ENCODE data around the gene CHI3L1. TPM values are rescaled to one million over a fixed set of nuclear protein-coding genes. Genes with fewer than 3 reads are reported as not detected.

The CHI3L1 gene
- total RNA-seq, 1 experiment from 2014 or later: not detected

- no peaks in the 10 kb centered on the region for H3K23me2 ChIP-seq (ENCODE audit: insufficient read length, low read depth, low read length, poor library complexity, severe bottlenecking)
- H4K5ac ChIP-seq (ENCODE audit: insufficient read length, low read depth, low read length): no peak within 1 kb of the TSS
- no peak within 1 kb of the TSS for H2BK20ac ChIP-seq (ENCODE audit: low read depth, low read length, poor library complexity, severe bottlenecking)
- no CpG with 5 or more reads among the region's 5 CpGs for WGBS (ENCODE audit: extremely low coverage, insufficient read length, low lambda C conversion rate)
- no peak within 1 kb of the TSS for H3K4me2 ChIP-seq (ENCODE audit: insufficient read depth, insufficient read length, low read length)
- no peak within 1 kb of the TSS for H3K56ac ChIP-seq (ENCODE audit: insufficient read length, low read depth, low read length)
- Mint-ChIP-seq H3K9me3 (no peaks in the 10 kb centered on the region), H3K4me3 (no peak within 1 kb of the TSS), H3K27me3 (ENCODE audit: low read depth) (peaks cover 1% of the 10 kb centered on the region; the same call in 1 of the 2 replicates), H3K4me1 (peaks cover 32 to 34% of the 10 kb centered on the region in 2 experiments), H3K36me3 (ENCODE audit: insufficient read depth in 1 of 3, low read depth in 3 of 3) (no peaks in the 10 kb centered on the region), H3K27ac (0 out of 7 replicates have a peak within 1 kb of the TSS, but pooled peaks of 1 of the 3 experiments have one; percentile 15)
- H3K23ac ChIP-seq (ENCODE audit: insufficient read length, low read depth, low read length): no peak within 1 kb of the TSS
- no peaks in the 10 kb centered on the region for H3K79me2 ChIP-seq (ENCODE audit: insufficient read depth, low read length)
- TF ChIP-seq CTCF (conservative IDR thresholded peaks at IDR 0.05): no peak
- H2AK5ac ChIP-seq (ENCODE audit: insufficient read length, low read length): no peak within 1 kb of the TSS
- H3K4me1 ChIP-seq (ENCODE audit: insufficient read depth, low read length): no peaks in the 10 kb centered on the region
- no peaks in the 10 kb centered on the region for H3K9me3 ChIP-seq (ENCODE audit: control insufficient read depth, low read depth, low read length)
- H2BK120ac ChIP-seq (ENCODE audit: low read depth, low read length, poor library complexity, severe bottlenecking): no peak within 1 kb of the TSS
- H2AFZ ChIP-seq (ENCODE audit: low read length): no peak within 1 kb of the TSS
- H2BK5ac ChIP-seq (ENCODE audit: insufficient read length, low read length): no peak within 1 kb of the TSS
- no peak within 1 kb of the TSS for H3K9ac ChIP-seq (ENCODE audit: extremely low read depth, insufficient read length, low read length)
- no peak within 1 kb of the TSS for H3K4ac ChIP-seq (ENCODE audit: low read depth, low read length)
- no peak within 1 kb of the TSS for H2BK15ac ChIP-seq (ENCODE audit: low read depth, low read length)
- H3K27me3 ChIP-seq (ENCODE audit: insufficient read depth, low read length): no peaks in the 10 kb centered on the region
- H3K27ac ChIP-seq (ENCODE audit: insufficient read length, low read depth, low read length): no peak within 1 kb of the TSS
- no peak within 1 kb of the TSS for H2BK12ac ChIP-seq (ENCODE audit: insufficient read length, low read depth, low read length)
- H3K79me1 ChIP-seq (ENCODE audit: insufficient read depth, low read depth, low read length, poor library complexity, severe bottlenecking): no peaks in the 10 kb centered on the region
- no peak within 1 kb of the TSS; the same call in 1 of the 2 replicates for H3K14ac ChIP-seq (ENCODE audit: insufficient read depth, low read length)
- H4K91ac ChIP-seq (ENCODE audit: insufficient read length, low read depth, low read length): no peak within 1 kb of the TSS
- no peaks in the 10 kb centered on the region for H4K20me1 ChIP-seq (ENCODE audit: control insufficient read depth, insufficient read depth, insufficient read length)
- H3K18ac ChIP-seq (ENCODE audit: insufficient read length, low read depth, low read length): no peak within 1 kb of the TSS
- H4K8ac ChIP-seq (replicated peaks; ENCODE audit: insufficient read length, low read depth, low read length): no peak within 1 kb of the TSS
- no peak within 1 kb of the TSS for H3T11ph ChIP-seq (ENCODE audit: low read length)
- DNase-seq: no peak
Measured at GRCh38 chr1:203175237-203175826, 11.2 kb downstream of the CHI3L1 start, which contains the start of gene MYBPH. TSS of gene MYBPH (minus strand) at chr1:203175826. CDS start at chr1:203175755, 71 bp downstream.
